LNCAP (cell line): ENCODE data around the gene RRAD.

ENCODE experiments used
- CTCF ChIP-seq: fragments of 450-650 bp; IDR thresholded peaks from 2 replicates; pipeline ENCODE4 v1.5.1; 2017; ENCODE audit warnings: mild to moderate bottlenecking

RRAD gene

GRCh38 chr16:66923866-66924265, 1.5 kb downstream of the RRAD start:
- TF ChIP-seq CTCF = no peak

GRCh38 chr16:66923247-66923731, 2.0 kb downstream of the RRAD start:
- TF ChIP-seq CTCF = no peak

GRCh38 chr16:66921729-66922450, 3.4 kb downstream of the RRAD start:
- TF ChIP-seq CTCF = no peak

GRCh38 chr16:66920924-66921680, 4.2 kb downstream of the RRAD start:
- no peak for TF ChIP-seq CTCF

- TF ChIP-seq CTCF = no peak
Measured at GRCh38 chr16:66920299-66920590, 5.1 kb downstream of the RRAD start.

GRCh38 chr16:66919569-66920298, 5.6 kb downstream of the RRAD start:
- TF ChIP-seq CTCF = no peak

- no peak for TF ChIP-seq CTCF
Measured at GRCh38 chr16:66918803-66919568, 6.3 kb downstream of the RRAD start, which contains the start of gene CDH16. CDH16 (minus strand) TSS chr16:66918885; CDS start chr16:66918065, 820 bp downstream.
